Right lung (tissue), 5 donors: ENCODE data around the gene GMDS. TPM values are rescaled to one million over a fixed set of nuclear protein-coding genes. Genes with fewer than 3 reads are reported as not detected.
"Not testable (repeated sequence)": the region's sequence is repeated elsewhere in the genome, so short reads cannot be mapped to it uniquely, and the experiment has no call there.

Experiments used
- DNase-seq, 2 donors: peaks; one replicate each; pipeline ENCODE4 v3.0.0-alpha.2; 2013
- polyA plus RNA-seq, 5 donors: library from polyadenylated mRNA; unstranded; fragments of 120-200 nt; gene quantifications; one replicate each; pipeline versions ENCODE4 v1.2.1 to v1.2.3, GENCODE V29; 2013; ENCODE audit warnings: inconsistent platforms in 1 of 5, low replicate concordance in 1 of 5; ENCODE audit not compliant: insufficient read length in 5 of 5, insufficient read depth in 1 of 5

The GMDS gene
- polyA plus RNA-seq, 5 donors = 16.7 to 26.7 (median 20.5) TPM

- not testable (repeated sequence) for DNase-seq
These were observed 553.6 kb downstream of the GMDS start for GRCh38 chr6:1691828-1692227.

GRCh38 chr6:1690656-1691055 is 554.7 kb downstream of the GMDS start:
- not testable (repeated sequence) for DNase-seq

DNA sequence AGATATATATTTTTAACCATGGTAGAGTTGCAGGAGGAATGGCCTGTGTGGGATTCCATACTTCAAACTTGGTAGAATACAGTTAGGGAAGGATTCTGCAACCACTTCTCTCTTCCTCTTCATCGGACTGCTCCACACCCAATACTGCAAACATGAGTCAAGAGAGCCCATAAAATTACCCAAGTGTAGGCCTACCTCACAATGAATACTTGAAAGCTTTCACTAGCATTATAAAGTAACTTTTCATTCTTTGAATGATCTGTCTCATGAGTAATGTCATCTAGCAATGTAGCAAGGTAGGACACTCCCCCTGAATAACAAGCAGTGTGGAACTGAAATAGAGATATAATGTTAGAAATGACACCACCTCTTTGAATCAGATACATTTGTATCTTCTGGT is 556.3 kb downstream of the GMDS start:
- no peak for DNase-seq

GRCh38 chr6:1688396-1688795 is 557.0 kb downstream of the GMDS start:
- no peak for DNase-seq

DNA sequence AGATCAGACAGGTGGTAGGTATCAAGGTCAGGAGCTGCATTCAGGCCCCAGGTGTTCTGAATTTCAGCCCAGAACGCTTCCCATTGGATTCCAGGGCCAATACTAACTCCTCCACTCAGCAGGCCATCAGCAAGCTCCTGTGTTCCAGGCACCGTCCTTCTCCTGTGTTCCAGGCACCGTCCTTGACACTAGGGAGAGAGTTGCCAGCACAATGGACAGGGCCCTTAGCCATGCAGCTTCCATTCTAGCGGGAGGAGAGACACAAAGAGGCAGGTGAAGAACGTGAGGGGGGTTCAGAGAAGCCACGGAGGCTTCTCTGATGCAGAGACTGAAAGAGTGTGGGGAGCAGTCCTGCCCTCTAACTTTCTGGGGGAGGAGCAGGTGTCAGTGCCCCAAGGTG is 558.0 kb downstream of the GMDS start:
- no peak for DNase-seq

DNA sequence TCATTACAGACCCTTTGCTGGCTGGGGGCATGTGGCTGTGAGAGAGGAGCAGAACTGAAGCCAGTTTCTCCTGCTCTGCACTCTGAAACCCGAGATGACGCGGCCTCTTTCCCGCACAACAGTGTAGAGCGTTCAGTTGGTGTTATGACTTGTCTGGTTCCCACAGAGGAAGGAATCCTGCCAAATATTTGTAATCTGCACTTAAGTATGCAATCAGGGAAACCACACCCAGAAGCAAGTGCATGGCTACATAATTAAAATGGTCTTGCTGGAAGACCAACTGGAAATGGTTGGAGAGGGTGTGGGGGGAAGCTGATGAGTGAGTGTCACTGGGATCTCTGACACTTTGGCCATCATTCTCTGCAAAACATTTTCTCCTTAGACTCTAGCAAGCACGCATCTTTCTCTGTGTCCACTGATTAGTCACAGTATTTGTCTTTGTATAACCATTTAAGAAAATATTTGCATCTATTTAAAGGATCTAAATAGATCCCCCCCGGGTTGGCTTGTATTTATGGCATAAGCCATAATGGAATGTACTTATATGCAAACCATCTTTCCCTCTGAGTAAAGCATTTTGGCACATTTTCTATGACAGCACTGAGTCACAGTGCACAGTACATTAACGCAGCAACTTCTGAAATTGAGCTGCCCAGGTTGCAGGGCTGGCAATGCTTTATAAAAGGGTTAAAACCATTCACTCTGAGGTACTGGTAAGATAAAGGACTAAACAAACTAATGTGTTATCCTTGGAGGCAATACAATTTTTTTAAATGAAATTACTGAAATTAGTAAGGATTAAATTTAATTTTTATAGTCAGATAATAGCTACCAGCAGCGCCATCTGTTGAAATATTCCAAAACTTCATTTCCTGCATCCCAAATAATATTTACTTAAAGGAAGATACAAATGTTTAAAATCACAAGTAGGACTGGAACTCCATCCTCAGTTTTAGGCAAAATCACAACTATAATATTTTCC is 559.0 kb downstream of the GMDS start:
- DNase-seq = peak; percentile 16 to 27

GRCh38 chr6:1679688-1680068 is 565.7 kb downstream of the GMDS start:
- DNase-seq = no peak

DNA sequence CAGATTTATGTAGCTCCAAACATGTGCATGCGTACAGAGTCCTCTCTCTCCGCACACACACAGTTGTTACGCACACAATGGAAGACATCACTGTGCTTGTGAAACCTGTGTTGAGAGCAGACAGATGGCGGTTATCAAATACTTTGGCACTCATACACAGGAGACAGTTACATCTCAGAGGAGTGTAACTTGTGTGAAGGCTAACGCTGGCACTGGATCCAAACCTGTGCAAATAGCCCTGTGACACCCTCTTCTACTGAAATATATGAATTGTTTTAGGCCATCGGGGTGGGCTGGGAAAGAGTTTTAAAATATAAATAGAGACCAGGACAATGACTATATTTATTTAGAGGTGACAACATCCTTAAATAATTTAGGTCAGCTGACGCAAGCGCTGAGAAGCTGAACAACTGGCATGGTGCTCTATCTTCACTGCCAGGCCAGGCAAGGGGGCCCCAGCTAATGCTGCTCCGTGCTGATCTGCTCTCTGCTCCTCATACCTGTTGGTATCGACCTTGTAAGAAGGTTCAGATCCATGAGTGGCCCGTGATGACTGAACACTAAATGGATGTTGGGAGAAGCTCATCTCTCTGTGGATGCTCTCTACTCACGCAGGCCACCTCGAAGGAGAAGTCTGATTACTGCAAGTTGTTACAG is 566.2 kb downstream of the GMDS start:
- DNase-seq = no peak

DNA sequence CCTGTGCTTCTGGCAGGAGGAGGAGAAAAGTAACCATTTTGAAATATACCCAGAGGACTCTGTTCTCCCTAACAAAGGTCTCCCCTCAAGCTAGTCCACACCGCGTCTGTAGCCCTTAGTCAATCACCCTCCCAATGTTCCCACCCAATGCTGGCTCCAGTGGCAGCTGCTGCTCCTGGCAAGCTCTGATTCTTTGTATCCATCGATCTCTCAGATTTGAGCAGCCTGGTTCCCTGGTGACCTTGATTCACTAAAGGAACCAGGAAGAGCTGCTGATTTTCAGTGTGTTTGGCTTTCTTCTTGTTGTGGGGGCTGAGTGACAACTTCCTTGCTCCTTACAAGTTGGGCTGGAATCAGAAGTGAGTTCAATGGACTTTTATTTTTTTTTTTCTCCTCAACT is 567.2 kb downstream of the GMDS start:
- no peak for DNase-seq

GRCh38 chr6:1672379-1672778 is 573.0 kb downstream of the GMDS start:
- DNase-seq = no peak

- no peak for DNase-seq
These were observed 574.5 kb downstream of the GMDS start for GRCh38 chr6:1670711-1671462.

DNA sequence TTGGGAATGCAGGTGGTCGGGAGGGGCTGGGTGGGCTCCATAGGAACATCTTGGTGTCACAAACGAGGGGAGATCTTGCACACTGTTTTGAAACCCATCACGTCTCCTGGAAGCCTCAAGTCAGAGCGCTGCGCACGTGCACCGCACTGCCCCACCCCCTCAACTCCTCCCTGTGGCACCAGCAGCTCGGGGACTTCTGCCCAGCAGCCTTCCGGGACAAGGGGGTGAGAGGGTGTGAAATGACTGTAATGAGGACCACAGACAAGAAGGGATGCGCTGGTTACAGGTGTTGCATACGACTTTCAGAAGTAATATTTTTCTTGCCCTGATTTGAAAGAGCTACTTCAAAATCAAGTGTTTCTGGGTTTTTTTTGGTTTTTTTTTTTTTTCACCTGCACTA is 575.4 kb downstream of the GMDS start:
- no peak for DNase-seq

- not testable (repeated sequence) for DNase-seq
These were observed 576.9 kb downstream of the GMDS start for GRCh38 chr6:1668456-1668855.

DNA sequence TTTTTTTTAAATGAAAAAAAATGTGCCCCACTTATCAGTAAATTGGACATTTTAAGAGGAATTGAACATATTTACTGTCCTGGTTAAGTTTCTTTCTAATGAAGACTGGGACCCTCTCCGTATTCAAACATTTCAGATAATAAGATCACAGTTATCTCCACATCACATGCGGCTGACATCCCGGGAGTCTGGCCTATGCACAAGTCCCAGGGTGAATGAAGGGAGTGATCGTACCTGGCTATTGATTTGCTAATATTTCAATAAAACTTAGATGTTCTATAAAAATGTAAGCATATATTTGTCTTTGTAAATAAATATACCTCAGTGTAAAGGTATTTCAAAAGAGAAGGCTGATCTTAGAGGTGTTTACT is 577.6 kb downstream of the GMDS start:
- no peak for DNase-seq

- DNase-seq = no peak
These were observed 578.2 kb downstream of the GMDS start for GRCh38 chr6:1667012-1667804.

- DNase-seq = no peak
These were observed 580.2 kb downstream of the GMDS start for GRCh38 chr6:1665214-1665613.

DNA sequence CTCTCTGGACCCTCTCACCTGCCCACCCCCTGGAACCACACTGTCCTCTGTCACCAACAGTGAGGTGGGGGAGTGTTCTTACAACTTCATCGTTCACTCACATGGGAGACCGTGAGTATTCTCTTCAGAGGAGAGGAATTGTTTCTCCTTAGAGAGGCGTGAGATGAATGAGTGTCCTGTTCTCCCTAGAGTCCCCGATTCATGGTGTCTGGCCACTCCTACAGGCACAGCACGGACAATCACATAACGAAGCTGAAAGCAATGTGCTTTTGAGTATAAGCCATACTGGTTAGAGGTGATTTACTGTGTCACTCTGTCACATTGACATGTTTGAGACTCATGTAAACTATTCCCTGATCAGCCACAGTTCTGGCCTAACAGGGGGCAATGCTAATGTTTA is 581.1 kb downstream of the GMDS start:
- DNase-seq = no peak

DNA sequence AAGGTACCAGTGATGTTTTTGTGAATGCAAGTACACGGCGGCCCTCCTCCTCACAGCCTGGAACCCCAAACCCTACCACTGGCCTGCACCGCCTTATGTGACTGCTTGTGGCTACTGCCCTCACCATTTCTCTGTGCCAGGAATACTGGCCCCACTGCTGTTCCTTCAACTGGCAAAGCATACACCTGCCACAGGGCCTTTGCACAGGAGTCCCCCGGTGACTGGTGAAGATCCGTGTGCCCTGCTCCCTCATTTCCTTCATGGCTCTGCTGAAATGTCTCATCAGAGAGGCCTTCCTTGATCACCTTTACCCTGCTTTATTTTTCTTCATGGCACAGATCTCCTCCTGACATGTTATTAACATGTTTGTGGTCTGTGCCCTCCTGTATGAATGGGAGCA is 581.9 kb downstream of the GMDS start:
- DNase-seq = no peak

DNA sequence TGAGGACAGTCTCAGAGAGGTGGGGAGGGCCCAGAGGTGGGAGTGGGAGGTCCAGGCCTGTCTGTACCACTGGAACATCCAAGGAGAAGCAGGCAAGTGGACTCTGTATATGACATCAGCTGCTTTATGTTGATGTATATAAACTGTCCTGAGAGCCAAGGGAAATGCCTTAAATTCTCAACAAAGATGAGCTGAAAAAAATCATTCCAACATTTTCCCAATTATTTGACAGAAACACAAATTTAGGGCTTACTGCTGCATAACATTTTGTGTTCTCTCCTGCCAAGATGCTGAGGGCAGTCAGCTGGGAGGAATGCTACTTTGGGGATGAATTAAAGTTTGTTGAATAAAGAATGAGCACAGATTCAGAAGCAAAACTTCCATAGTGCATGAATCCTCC is 582.9 kb downstream of the GMDS start:
- DNase-seq = no peak

GRCh38 chr6:1659816-1660215 is 585.6 kb downstream of the GMDS start:
- DNase-seq = no peak

GRCh38 chr6:1658212-1659005 is 587.0 kb downstream of the GMDS start:
- no peak for DNase-seq
